Caco-2 (cell line): ENCODE measurements around the gene CARNS1. TPM values are rescaled to one million over a fixed set of nuclear protein-coding genes. Genes with fewer than 3 reads are reported as not detected.

ENCODE experiments used
- BruUV-seq: library from RNA; stranded (reverse); fragments of 400-500 nt; replicated peaks from 2 replicates; lab custom pipeline; 2021; lab: Mats Ljungman, UMichigan
- CTCF ChIA-PET: fragments of 300-600 bp; sonication (Branson Sonifier 250); formaldehyde crosslinking; loops from one replicate; lab custom pipeline; 2022; ENCODE audit warnings: antibody characterized with exemption; lab: Charles Lee
- POLR2A ChIA-PET: fragments of 300-600 bp; sonication (Branson Sonifier 250); formaldehyde crosslinking; loops from one replicate; lab custom pipeline; 2022; ENCODE audit warnings: antibody characterized with exemption; lab: Charles Lee
- DNase-seq, 2 experiments: peaks; one replicate each; pipeline versions ENCODE4 v3.0.0 to v3.0.0-alpha.2; 2020 to 2022
- H3K27me3 ChIP-seq: replicated peaks from 2 replicates; pipeline ENCODE4 v1.6.0; 2011; ENCODE audit warnings: low read length; ENCODE audit not compliant: control insufficient read depth, insufficient read depth
- H3K36me3 ChIP-seq: 2 replicates; pipeline ENCODE4 v1.5.1; 2011; ENCODE audit warnings: low read length; ENCODE audit not compliant: control insufficient read depth, insufficient read depth
- H3K4me1 ChIP-seq: fragments of 250-450 bp; sonication (Bioruptor Pico); 2 replicates; pipeline ENCODE4 v1.5.1; 2020; ENCODE audit warnings: mild to moderate bottlenecking
- H3K4me3 ChIP-seq: 2 replicates; pipeline ENCODE4 v1.5.1; 2011; ENCODE audit warnings: low read depth, mild to moderate bottlenecking, control low read depth, low read length
- H3K9me3 ChIP-seq: fragments of 250-450 bp; sonication (Bioruptor Pico); 2 replicates; pipeline ENCODE4 v1.5.1; 2020; ENCODE audit warnings: mild to moderate bottlenecking, moderate library complexity
- H3K27ac Mint-ChIP-seq: one replicate; pipeline ENCODE4 v1.8.0; 2022; ENCODE audit warnings: mixed read lengths; ENCODE audit not compliant: unreplicated experiment
- H3K27me3 Mint-ChIP-seq: one replicate; pipeline ENCODE4 v1.8.0; 2022; ENCODE audit warnings: mixed read lengths; ENCODE audit not compliant: insufficient read depth, unreplicated experiment
- H3K36me3 Mint-ChIP-seq: one replicate; pipeline ENCODE4 v1.8.0; 2022; ENCODE audit warnings: mild to moderate bottlenecking, mixed read lengths; ENCODE audit not compliant: insufficient read depth, unreplicated experiment
- H3K4me1 Mint-ChIP-seq: one replicate; pipeline ENCODE4 v1.8.0; 2022; ENCODE audit warnings: low read depth, mixed read lengths; ENCODE audit not compliant: unreplicated experiment
- H3K4me3 Mint-ChIP-seq: one replicate; pipeline ENCODE4 v1.8.0; 2022; ENCODE audit warnings: mild to moderate bottlenecking, moderate library complexity, mixed read lengths; ENCODE audit not compliant: unreplicated experiment
- H3K9me3 Mint-ChIP-seq: one replicate; pipeline ENCODE4 v1.8.0; 2022; ENCODE audit warnings: mixed read lengths; ENCODE audit not compliant: unreplicated experiment
- intact Hi-C: fragments of 100-400 bp; cut with micrococcal nuclease; formaldehyde crosslinking; loops from one replicate; pipeline ENCODE4 v1.10.0; 2022; ENCODE audit not compliant: unreplicated experiment
- total RNA-seq: library from RNA; stranded (reverse); gene quantifications from 2 replicates; pipeline ENCODE4 v1.2.3, GENCODE V29; 2022
- TF ChIP-seq, protein P1 (sequence below), 2 experiments: fragments of 200-600 bp in 1 of 2; IDR thresholded peaks; 1 replicate in 1 of 2; 2 replicates in 1 of 2; pipeline versions ENCODE4 v1.5.1 to v1.8.0; 2011 to 2022; ENCODE audit warnings: antibody characterized with exemption in 1 of 2, control low read depth in 1 of 2, inconsistent platforms in 1 of 2, low read depth in 1 of 2, low read length in 1 of 2, mild to moderate bottlenecking in 1 of 2, moderate library complexity in 1 of 2; ENCODE audit not compliant: insufficient read depth in 1 of 2, severe bottlenecking in 1 of 2, unreplicated experiment in 1 of 2

The CARNS1 gene
- total RNA-seq, 1 experiment from 2014 or later, result 0.09 TPM

DNA sequence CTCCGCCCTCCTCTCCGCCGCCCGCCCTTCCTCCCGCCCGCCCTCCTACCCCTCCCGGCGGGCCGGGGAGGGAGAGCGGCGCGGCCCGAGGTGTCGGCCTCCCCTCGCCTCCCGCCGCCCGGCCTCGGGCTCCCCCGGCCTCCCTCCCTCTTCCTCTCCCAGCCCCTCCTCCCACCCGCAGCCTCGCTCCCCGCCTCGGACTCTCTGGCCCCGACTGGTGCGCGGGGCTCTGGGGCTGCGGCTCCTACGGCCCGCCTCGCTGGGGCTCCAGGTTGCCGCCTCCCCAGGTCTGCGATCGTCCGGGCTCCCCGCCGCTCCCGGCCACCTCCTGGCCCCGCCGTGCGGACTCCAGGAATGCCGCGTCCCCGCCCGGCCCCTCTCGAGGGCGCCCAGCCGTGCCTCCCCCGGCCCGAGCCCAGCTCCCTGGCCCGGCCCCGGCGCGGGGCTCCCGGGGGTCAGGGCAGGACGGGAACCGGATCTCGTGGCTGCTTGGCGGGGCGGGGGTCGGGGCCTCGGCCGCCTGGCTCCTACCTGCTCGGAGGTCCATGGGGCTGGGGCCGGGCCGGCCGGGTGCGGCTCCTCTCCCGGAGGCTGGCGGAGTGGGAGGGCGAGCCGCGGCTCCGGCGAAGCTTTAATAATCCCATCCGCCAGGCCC, 42.4 kb upstream of the CARNS1 start, which contains the start of gene CLCF1:
Gene CLCF1, minus strand, starts transcription at position 606 of the 655 bp plus-strand sequence. Its CDS starts 59 bp downstream, at position 547.
- peak; percentile 78 to 81 for DNase-seq
- Mint-ChIP-seq H3K27me3 (no peaks in the 10 kb centered on the region), H3K27ac (peak within 1 kb of the TSS; percentile 83), H3K4me3 (peak within 1 kb of the TSS; percentile 95), H3K4me1 (no peaks in the 10 kb centered on the region), H3K9me3 (no peaks in the 10 kb centered on the region), H3K36me3 (peaks cover 8% of the 10 kb centered on the region)
- BruUV-seq, result no TSS peak
- H3K4me3 ChIP-seq, result peak within 1 kb of the TSS; percentile 86
- CTCF ChIA-PET, result interaction anchor here (0.6 to 21.4 kb wide), 16 partner anchors 10 to 1694 kb away, joined by 3 to 775 read pairs (median 9); partner anchors contain the start of genes AIP, POLD4, PPP1CA and RAD9A
- intact Hi-C loops, result no loop called here
- POLR2A ChIA-PET, result interaction anchor here (0.6 to 2.1 kb wide), 11 partner anchors 17 to 1596 kb away, joined by 3 to 31 read pairs (median 7); partner anchors contain the start of gene POLD4
- no peaks in the 10 kb centered on the region for H3K36me3 ChIP-seq
- no peaks in the 10 kb centered on the region for H3K27me3 ChIP-seq
- TF ChIP-seq, protein P1, sequence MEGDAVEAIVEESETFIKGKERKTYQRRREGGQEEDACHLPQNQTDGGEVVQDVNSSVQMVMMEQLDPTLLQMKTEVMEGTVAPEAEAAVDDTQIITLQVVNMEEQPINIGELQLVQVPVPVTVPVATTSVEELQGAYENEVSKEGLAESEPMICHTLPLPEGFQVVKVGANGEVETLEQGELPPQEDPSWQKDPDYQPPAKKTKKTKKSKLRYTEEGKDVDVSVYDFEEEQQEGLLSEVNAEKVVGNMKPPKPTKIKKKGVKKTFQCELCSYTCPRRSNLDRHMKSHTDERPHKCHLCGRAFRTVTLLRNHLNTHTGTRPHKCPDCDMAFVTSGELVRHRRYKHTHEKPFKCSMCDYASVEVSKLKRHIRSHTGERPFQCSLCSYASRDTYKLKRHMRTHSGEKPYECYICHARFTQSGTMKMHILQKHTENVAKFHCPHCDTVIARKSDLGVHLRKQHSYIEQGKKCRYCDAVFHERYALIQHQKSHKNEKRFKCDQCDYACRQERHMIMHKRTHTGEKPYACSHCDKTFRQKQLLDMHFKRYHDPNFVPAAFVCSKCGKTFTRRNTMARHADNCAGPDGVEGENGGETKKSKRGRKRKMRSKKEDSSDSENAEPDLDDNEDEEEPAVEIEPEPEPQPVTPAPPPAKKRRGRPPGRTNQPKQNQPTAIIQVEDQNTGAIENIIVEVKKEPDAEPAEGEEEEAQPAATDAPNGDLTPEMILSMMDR (IDR thresholded peaks at IDR 0.05; ENCODE audit: insufficient read depth in 1 of 2, low read depth in 1 of 2, low read length in 1 of 2, severe bottlenecking in 1 of 2, unreplicated experiment in 1 of 2), result no peak
- no peaks in the 10 kb centered on the region for H3K9me3 ChIP-seq
- H3K4me1 ChIP-seq, result peaks cover 26% of the 10 kb centered on the region

DNA sequence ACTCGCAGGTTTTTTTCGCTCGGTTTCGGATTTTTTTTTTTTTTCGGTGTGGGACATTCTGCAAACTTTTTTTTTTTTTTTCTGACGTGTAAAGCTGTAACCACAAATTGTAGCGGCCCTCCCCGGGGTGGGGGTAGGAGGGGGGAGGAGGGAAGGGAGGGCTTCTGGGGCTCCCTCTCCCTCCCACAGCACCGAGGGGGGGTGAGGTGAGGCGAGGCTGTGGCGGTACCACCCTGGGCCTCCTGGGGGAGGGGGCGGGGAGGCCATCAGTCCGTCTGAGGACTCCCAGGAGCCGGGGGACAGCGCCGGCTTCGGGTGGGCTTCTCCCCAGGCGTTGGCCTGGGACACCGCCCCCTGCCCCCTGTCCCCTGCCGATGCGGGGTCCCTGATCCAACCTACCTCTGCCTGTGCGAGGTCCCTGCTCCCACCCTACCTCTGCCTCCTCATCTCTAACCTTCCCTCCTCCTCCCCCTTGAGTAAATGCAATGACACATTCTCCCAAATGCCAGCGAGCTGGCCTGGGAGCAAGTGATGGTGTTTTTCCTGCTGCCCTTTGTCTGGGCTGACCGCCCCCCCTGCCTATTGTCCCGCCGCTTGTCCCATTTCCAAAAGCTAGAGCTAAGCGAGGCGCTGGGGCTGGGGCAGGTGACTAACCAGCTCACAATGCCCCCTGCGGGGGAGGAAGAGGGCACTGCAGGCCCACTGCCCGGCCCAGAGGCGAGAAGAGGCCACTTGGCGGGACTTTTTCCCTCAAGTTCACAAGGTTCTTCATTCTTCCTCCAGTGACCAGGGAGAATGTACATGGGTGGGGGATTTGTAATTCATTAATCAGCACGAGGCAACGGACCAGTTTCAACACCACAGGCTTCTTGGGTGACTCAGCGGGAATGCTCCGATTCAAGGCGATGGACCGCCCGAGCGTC, 41.6 kb upstream of the CARNS1 start:
- intact Hi-C loops, result loop anchor here (1.0 kb wide), 3 partner anchors 17 to 28 kb away; no protein-coding TSS in a partner anchor
- POLR2A ChIA-PET, result interaction anchor here (0.6 to 2.1 kb wide), 19 partner anchors 17 to 1596 kb away, joined by 3 to 31 read pairs (median 5); partner anchors contain the start of genes GRK2, POLD4, PPP1CA and RBM14
- Mint-ChIP-seq H3K4me1 (no peaks in the 10 kb centered on the region), H3K36me3 (peaks cover 8% of the 10 kb centered on the region), H3K4me3 (peak overlapping the region; percentile 95), H3K27me3 (no peaks in the 10 kb centered on the region), H3K27ac (peak overlapping the region; percentile 83), H3K9me3 (no peaks in the 10 kb centered on the region)
- Histone ChIP-seq H3K9me3 (no peaks in the 10 kb centered on the region), H3K27me3 (no peaks in the 10 kb centered on the region), H3K36me3 (no peaks in the 10 kb centered on the region), H3K4me1 (peaks cover 29% of the 10 kb centered on the region), H3K4me3 (peak overlapping the region; percentile 86)
- CTCF ChIA-PET, result interaction anchor here (0.5 to 21.4 kb wide), 25 partner anchors 9 to 1695 kb away, joined by 3 to 775 read pairs (median 6); partner anchors contain the start of genes AIP, KDM2A, POLD4 and PPP1CA
- BruUV-seq, result no TSS peak
- TF ChIP-seq, protein P1 (IDR thresholded peaks at IDR 0.05; ENCODE audit: insufficient read depth in 1 of 2, low read depth in 1 of 2, low read length in 1 of 2, severe bottlenecking in 1 of 2, unreplicated experiment in 1 of 2), result peak; percentile 89 to 97
- peak; percentile 95 for DNase-seq
